Tongue (tissue), 2 donors: ENCODE measurements around the gene LIN37. TPM values are rescaled to one million over a fixed set of nuclear protein-coding genes. Genes with fewer than 3 reads are reported as not detected.
"Not testable (repeated sequence)": the region's sequence is repeated elsewhere in the genome, so short reads cannot be mapped to it uniquely, and the experiment has no call there.

Source experiments
- DNase-seq: peaks from one replicate; pipeline ENCODE4 v3.0.0-alpha.2; 2015
- total RNA-seq: library from RNA; depleted of rRNA; stranded (reverse); fragments of >200 nt; gene quantifications from one replicate; pipeline ENCODE4 v1.2.3, GENCODE V29; 2014

Gene LIN37
- total RNA-seq, 1 donor from 2014 or later: 6.7 TPM

DNA sequence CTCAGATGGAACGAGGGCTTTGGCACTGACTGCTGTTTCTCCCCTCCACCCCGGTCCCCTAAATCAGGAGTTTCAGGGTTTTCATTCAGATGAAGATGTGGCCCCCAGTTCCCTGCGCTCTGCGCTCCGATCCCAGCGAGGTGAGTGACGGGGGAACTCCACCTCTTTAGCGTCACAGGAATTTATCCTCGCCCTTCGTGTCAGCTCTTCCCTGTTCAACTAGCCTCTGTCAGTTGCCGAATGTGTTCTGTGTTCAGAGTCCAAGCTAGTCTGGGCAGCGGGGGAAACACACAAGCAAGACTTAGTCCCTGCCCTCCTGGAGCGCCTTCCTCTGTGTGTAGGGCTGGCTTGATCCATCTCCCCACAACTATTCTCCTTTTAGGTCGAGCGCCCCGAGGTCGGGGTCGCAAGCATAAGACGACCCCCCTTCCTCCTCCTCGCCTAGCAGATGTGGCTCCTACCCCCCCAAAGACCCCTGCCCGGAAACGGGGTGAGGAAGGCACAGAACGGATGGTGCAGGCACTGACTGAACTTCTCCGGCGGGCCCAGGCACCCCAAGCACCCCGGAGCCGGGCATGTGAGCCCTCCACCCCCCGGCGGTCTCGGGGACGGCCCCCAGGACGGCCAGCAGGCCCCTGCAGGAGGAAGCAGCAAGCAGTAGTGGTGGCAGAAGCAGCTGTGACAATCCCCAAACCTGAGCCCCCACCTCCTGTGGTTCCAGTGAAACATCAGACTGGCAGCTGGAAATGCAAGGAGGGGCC, 28.8 kb upstream of the LIN37 start:
- no peak for DNase-seq

DNA sequence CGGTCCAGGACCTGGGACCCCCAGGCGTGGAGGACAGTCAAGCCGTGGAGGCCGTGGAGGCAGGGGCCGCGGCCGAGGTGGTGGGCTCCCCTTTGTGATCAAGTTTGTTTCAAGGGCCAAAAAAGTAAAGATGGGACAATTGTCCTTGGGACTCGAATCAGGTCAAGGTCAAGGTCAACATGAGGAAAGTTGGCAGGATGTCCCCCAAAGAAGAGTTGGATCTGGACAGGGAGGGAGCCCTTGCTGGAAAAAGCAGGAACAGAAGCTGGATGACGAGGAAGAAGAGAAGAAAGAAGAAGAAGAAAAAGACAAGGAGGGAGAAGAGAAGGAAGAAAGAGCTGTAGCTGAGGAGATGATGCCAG, 28.2 kb upstream of the LIN37 start:
- no peak for DNase-seq

DNA sequence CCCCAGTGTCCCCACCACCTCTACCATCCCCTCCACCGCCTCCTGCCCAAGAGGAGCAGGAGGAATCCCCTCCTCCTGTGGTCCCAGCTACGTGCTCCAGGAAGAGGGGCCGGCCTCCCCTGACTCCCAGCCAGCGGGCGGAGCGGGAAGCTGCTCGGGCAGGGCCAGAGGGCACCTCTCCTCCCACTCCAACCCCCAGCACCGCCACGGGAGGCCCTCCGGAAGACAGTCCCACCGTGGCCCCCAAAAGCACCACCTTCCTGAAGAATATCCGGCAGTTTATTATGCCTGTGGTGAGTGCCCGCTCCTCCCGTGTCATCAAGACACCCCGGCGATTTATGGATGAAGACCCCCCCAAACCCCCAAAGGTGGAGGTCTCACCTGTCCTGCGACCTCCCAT, 27.7 kb upstream of the LIN37 start:
- no peak for DNase-seq

DNA sequence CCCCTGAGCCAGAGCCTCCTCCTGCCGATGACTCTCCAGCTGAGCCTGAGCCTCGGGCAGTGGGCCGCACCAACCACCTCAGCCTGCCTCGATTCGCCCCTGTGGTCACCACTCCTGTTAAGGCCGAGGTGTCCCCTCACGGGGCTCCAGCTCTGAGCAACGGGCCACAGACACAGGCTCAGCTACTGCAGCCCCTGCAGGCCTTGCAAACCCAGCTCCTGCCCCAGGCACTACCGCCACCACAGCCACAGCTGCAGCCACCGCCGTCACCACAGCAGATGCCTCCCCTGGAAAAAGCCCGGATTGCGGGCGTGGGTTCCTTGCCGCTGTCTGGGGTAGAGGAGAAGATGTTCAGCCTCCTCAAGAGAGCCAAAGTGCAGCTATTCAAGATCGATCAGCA, 27.0 kb upstream of the LIN37 start:
- no peak for DNase-seq

DNA sequence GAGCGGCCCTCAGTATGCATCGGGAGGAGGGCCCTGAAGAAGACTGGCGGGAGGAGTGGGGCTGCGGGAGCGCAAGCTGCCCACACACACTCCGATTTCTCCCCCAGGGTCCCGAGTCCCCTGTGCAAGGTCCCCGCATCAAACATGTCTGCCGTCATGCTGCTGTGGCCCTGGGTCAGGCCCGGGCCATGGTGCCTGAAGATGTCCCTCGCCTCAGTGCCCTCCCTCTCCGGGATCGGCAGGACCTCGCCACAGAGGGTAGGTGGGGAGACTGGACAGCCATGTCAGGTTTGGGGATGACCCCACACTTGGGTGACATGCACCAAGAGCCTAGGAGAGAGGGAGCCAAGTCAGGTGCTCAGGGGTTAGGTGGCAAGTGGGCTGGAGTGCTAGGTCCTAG, 25.9 kb upstream of the LIN37 start:
- DNase-seq: no peak

DNA sequence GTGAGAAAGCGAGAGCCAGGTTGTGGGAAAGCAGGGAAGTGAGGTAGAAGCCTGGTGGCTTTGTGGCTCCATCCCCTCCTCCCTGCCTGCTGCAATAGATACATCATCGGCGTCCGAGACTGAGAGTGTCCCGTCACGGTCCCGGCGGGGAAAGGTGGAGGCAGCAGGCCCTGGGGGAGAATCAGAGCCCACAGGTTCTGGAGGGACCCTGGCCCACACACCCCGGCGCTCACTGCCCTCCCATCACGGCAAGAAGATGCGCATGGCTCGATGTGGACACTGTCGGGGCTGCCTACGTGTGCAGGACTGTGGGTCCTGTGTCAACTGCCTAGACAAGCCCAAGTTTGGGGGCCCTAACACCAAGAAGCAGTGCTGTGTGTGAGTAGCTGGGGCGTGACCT, 25.5 kb upstream of the LIN37 start:
- no peak for DNase-seq

DNA sequence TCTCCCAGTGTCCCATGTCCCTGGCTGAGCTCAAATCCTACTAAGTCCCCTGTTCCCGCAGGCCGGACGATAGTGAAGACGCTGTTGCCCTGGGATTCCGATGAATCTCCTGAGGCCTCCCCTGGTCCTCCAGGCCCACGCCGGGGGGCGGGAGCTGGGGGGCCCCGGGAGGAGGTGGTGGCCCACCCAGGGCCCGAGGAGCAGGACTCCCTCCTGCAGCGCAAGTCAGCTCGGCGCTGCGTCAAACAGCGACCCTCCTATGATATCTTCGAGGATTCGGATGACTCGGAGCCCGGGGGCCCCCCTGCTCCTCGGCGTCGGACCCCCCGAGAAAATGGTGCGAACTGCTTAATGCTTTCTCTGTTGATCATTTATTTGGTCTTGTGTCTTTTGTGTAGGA, 24.7 kb upstream of the LIN37 start:
- DNase-seq: no peak

DNA sequence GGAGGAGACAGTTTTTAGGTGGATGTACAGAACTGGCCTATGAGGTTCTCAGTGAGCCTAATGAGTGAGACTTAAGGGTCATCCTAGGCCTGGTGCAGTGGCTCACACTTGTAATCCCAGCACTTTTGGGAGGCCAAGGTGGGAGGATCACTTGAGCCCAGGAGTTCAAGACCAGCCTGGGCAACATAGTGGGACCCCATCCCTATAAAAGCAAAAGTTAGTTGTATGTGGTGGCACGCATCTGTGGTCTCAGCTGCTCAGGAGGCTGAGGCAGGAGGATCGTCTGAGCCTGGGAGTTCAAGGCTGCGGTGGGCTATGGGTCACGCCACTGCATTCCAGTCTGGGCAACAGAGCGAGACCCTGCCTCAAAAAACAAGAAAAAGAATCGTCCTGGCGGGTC, 24.2 kb upstream of the LIN37 start:
- DNase-seq: not testable (repeated sequence)

DNA sequence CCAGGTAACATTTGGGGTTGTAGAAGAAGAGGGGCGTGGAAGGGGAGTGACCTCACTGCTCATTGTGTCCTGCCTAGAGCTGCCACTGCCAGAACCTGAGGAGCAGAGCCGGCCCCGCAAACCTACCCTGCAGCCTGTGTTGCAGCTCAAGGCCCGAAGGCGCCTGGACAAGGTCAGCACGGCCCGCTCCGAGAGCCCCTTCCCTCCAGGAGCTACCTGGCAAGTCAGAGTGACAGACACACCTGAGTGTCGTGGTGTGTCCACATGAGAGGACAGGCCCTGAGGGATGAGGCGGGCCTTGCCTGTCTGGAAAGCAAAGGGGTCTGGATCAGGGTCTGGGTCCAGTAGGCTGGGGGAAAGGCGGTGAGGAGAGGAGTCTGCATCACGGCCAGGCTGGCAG, 23.8 kb upstream of the LIN37 start:
- no peak for DNase-seq

DNA sequence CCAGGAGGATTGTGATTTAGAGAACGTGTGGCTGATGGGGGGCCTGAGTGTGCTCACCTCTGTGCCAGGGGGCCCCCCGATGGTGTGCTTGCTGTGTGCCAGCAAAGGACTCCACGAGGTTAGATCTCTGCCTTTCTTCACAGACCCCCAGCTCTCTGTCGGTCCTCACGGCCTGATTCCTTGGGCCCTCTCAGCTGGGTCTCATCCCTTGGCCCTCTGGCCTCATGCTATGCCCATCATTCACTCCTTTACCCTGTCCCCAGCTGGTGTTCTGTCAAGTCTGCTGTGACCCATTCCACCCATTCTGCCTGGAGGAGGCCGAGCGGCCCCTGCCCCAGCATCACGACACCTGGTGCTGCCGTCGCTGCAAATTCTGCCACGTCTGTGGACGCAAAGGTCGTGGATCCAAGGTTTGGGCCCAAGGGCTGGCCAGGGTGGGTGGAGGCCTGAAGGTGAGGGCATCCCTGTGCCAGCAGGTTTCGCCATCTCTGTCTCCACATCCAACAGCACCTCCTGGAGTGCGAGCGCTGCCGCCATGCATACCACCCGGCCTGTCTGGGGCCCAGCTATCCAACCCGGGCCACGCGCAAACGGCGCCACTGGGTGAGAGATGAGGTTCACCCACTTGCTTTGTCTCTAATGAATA, 23.0 kb upstream of the LIN37 start:
- no peak for DNase-seq

DNA sequence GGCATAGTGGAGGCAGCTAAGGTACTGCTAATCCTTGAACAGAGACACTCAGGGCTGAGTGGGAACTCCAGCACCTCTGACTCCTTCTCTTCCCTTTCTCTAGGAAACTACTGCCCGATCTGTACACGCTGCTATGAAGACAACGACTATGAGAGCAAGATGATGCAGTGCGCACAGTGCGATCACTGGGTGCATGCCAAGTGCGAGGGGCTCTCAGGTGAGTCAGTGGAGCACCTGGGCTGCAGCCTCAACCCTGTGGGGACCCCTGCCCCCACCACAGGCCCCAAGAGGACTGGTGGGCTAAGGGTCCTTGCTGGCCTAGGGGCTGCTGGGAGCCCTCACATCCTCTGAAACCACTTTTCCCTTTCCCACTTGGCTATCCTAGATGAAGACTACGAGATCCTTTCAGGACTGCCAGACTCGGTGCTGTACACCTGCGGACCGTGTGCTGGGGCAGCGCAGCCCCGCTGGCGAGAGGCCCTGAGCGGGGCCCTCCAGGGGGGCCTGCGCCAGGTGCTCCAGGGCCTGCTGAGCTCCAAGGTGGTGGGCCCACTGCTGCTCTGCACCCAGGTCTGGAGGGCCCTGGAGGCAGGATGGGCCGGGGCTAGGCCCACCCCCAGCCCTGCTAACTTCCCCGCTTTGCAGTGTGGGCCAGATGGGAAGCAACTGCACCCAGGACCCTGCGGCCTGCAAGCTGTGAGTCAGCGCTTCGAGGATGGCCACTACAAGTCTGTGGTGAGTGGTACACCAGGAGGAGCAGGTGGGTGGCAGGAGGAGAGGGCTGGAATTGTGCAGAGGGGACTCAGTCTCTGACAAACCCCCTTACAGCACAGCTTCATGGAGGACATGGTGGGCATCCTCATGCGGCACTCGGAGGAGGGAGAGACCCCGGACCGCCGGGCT, 21.1 kb upstream of the LIN37 start:
- DNase-seq: no peak

DNA sequence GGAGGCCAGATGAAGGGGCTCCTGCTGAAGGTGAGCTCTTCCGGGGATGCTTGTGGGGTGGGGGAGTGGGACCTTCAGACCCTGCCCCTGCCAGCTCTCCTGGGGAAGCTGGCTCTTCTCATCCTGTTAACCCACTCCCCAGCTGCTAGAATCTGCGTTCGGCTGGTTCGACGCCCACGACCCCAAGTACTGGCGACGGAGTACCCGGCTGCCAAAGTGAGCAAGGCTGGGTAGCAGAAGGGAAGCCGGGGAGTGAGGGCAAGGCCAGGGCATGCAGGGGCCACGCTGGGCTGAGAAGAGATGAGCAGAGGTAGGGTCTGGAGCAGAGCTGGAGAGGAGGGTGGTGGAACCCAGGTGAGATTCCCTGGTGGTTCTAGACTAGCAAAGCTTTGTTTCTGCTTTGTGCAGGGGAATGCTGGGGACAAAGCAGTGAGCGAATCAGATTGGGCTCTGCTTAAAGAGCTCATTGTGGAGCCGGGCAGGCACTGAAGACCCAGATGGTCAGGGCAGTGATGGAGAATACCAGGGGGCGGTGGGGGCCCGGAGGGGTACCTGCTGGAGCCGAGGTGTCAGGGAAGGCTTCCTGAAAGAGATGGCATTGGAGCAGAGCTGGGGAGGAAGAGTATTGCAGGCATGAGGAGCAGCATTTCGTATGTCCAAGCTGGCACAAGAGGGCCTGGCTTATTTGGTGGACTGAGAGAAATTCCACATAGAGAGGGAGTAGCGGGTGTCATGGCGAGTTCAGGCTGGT, 20.2 kb upstream of the LIN37 start:
- no peak for DNase-seq

DNA sequence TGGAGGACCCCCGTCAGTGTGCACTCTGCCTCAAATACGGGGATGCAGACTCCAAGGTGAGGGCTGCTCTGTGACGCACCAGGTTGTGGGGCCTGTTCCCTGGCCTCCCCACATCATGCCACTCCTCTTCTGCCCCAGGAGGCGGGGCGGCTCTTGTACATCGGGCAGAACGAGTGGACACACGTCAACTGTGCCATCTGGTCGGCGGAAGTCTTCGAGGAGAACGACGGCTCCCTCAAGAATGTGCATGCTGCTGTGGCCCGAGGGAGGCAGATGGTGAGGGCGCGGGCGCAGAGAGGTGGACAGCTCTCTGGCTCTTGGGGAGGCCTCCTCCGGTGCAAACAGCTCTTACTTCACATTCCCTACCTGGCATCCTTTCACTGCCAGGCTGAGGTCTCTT, 19.4 kb upstream of the LIN37 start:
- no peak for DNase-seq

DNA sequence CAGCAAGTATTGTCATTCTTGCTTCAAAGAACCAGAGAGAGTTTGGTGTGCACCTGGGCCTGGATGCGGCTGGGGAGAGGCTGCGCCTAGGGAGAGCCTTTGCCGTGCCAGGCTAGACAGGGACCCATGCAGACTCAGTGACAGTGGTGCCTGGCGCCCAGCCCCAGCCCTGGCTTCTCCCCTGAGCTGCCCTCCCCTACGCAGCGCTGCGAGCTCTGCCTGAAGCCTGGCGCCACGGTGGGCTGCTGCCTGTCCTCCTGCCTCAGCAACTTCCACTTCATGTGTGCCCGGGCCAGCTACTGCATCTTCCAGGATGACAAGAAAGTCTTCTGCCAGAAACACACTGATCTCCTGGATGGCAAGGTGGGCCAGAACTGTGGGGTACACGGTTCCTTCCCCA, 18.6 kb upstream of the LIN37 start:
- DNase-seq: no peak

DNA sequence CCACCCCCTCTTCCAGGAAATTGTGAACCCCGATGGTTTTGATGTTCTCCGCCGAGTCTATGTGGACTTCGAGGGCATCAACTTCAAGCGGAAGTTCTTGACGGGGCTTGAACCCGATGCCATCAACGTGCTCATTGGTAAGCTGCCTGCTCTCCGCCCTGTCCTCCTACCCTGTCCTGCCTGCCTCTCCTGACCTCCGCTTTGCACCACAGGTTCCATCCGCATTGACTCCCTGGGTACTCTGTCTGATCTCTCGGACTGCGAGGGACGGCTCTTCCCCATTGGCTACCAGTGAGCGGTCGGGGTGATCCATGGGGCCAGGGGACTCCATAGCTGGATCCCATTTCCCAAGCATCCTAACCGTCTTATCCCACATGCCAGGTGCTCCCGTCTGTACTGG, 18.1 kb upstream of the LIN37 start:
- DNase-seq: no peak

DNA sequence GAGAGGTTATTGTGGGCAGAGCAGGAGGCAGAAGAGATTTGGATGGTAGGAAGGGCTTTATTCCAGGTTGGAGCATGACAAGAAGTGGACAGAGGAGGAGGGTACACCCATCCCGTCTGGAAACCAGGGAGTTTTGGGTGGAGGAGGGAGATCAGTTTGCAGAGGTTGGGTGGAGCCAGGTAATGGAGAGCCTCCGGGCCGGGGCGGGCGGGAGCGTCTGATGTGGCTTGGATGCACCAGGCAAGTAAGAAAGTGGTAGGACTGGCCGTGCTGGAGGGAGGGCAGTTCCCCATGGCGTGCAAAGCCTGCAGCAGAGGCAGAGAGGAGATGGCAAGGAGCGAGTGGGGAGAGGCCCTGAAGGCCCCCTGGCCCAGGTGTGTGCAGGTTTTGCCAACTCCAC, 17.0 kb upstream of the LIN37 start:
- no peak for DNase-seq

DNA sequence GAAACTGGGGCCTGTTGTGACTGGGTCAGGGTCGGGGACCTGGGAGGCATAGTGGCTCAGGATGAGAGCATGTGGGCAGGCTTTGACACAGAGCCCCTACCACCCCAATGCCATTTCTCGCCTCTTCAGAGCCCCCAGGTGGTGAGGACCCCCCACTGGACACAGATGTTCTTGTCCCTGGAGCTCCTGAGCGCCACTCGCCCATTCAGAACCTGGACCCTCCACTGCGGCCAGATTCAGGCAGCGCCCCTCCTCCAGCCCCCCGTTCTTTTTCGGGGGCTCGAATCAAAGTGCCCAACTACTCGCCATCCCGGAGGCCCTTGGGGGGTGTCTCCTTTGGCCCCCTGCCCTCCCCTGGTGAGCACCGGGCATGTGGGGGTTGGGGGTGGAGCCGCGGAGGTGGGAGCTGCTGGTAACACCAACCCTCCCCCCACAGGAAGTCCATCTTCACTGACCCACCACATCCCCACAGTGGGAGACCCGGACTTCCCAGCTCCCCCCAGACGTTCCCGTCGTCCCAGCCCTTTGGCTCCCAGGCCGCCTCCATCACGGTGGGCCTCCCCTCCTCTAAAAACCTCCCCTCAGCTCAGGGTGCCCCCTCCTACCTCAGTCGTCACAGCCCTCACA, 16.5 kb upstream of the LIN37 start:
- DNase-seq: no peak

DNA sequence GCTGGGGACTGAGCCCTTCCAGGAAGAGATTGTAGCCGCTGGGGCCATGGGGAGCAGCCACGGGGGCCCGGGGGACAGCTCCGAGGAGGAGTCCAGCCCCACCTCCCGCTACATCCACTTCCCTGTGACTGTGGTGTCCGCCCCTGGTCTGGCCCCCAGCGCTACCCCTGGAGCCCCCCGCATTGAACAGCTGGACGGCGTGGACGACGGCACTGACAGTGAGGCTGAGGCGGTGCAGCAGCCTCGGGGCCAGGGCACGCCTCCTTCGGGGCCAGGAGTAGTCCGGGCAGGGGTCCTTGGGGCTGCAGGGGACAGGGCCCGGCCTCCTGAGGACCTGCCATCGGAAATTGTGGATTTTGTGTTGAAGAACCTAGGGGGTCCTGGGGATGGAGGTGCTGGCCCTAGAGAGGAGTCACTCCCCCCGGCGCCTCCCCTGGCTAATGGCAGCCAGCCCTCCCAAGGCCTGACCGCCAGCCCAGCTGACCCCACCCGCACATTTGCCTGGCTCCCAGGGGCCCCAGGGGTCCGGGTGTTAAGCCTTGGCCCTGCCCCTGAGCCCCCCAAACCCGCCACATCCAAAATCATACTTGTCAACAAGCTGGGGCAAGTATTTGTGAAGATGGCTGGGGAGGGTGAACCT, 15.7 kb upstream of the LIN37 start:
- DNase-seq: no peak

DNA sequence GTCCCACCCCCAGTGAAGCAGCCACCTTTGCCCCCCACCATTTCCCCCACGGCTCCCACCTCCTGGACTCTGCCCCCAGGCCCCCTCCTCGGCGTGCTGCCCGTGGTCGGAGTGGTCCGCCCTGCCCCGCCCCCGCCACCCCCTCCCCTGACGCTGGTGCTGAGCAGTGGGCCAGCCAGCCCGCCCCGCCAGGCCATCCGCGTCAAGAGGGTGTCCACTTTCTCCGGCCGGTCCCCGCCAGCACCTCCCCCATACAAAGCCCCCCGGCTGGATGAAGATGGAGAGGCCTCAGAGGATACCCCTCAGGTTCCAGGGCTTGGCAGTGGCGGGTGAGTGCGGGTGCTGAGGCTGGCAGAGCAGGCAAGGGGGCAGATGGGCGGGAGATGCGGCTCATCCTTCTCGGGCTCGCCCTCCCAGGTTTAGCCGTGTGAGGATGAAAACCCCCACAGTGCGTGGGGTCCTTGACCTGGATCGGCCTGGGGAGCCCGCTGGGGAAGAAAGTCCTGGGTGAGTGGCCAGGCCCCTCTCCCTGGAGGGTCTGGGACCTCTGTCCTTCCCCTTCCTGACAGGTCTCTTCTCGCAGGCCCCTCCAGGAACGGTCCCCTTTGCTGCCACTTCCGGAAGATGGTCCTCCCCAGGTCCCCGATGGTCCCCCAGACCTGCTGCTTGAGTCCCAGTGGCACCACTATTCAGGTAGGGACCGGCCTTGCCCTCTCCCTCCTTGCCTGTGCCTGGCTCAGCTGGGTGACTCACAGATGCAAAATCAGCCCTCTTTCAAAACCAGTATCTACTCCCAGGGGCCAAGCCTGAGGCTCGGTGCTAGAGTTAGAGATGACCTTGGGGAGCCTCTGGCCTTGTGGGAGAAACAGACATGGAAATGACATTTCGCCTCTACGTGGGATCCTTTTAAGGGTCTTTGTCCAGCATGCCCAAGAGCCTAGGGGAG, 14.9 kb upstream of the LIN37 start:
- no peak for DNase-seq

DNA sequence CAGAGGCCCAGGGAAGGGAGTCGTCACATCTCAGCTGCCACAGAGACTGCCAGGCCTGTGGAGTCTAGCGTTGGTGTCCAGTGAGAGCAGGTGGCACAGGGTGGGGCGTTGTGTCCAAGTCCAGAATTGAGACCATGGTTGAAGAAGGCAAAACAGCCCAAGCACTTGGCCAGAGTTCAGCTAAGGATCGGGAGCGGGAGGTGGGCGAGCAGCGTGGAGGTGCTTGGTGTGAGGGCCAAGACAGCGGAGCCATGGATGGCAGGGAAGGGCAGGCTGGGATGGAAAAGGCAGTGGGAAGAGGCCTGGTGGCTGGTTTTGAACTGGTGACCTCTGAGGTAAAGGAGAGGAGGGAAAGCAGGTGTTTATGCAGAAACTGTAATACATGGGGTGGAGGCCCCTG, 14.1 kb upstream of the LIN37 start:
- no peak for DNase-seq
